ENCODE data around the gene SLC9A4.
"Not testable (repeated sequence)": the region's sequence is repeated elsewhere in the genome, so short reads cannot be mapped to it uniquely, and the experiment has no call there.

SLC9A4 gene

GRCh38 chr2:102544182-102544581, 71.2 kb downstream of the SLC9A4 start:
- DNase-seq (ENCODE audit: insufficient read length, low spot score) = no peak

GRCh38 chr2:102547462-102547861, 74.4 kb downstream of the SLC9A4 start:
- FAIRE-seq = no peak

More at GRCh38 chr2:102544182-102544581, 71.2 kb downstream of the SLC9A4 start:
- FAIRE-seq = no peak

GRCh38 chr2:102549027-102549426, 76.0 kb downstream of the SLC9A4 start:
- FAIRE-seq (no peak), DNase-seq (ENCODE audit: insufficient read length, low spot score) (no peak)

More at GRCh38 chr2:102547462-102547861, 74.4 kb downstream of the SLC9A4 start:
- no peak for DNase-seq (ENCODE audit: insufficient read length, low spot score)

GRCh38 chr2:102550151-102550550, 77.1 kb downstream of the SLC9A4 start:
- FAIRE-seq = no peak
- no peak for DNase-seq (ENCODE audit: insufficient read length, low spot score)

GRCh38 chr2:102551329-102552096, 78.5 kb downstream of the SLC9A4 start:
- FAIRE-seq = no peak
- no peak for DNase-seq (ENCODE audit: insufficient read length, low spot score)

GRCh38 chr2:102553601-102554000, 80.6 kb downstream of the SLC9A4 start:
- no peak for FAIRE-seq

GRCh38 chr2:102558463-102558862, 85.4 kb downstream of the SLC9A4 start:
- no peak for FAIRE-seq
- DNase-seq (ENCODE audit: insufficient read length, low spot score) = no peak

More at GRCh38 chr2:102553601-102554000, 80.6 kb downstream of the SLC9A4 start:
- DNase-seq (ENCODE audit: insufficient read length, low spot score) = no peak

GRCh38 chr2:102562542-102562941, 89.5 kb downstream of the SLC9A4 start:
- not testable (repeated sequence) for DNase-seq (ENCODE audit: insufficient read length, low spot score); FAIRE-seq

- FAIRE-seq (no peak), DNase-seq (ENCODE audit: insufficient read length, low spot score) (no peak)
Measured at GRCh38 chr2:102575888-102576287, 102.9 kb downstream of the SLC9A4 start.

- no peak for DNase-seq (ENCODE audit: insufficient read length, low spot score)
Measured at GRCh38 chr2:102578376-102578775, 105.3 kb downstream of the SLC9A4 start.

GRCh38 chr2:102581911-102582310, 108.9 kb downstream of the SLC9A4 start:
- DNase-seq (ENCODE audit: insufficient read length, low spot score) (no peak), FAIRE-seq (no peak)

More at GRCh38 chr2:102578376-102578775, 105.3 kb downstream of the SLC9A4 start:
- FAIRE-seq = no peak

GRCh38 chr2:102582845-102583244, 109.8 kb downstream of the SLC9A4 start:
- no peak for FAIRE-seq
- DNase-seq (ENCODE audit: insufficient read length, low spot score) = no peak

Measured in HTR-8/SVneo (cell line).